Measurements from ENCODE around the gene AGBL4. TPM values are rescaled to one million over a fixed set of nuclear protein-coding genes. Genes with fewer than 3 reads are reported as not detected.
A peak's percentile ranks its signal among the peaks of the same experiment; 100 is the strongest.

Gene AGBL4
- total and polyA plus RNA-seq, 8 donors = 0.32 to 1.3 (median 0.87) TPM

- ATAC-seq (no peak), DNase-seq (no peak)
- no peaks in the 10 kb centered on the region for H3K27me3 ChIP-seq
- H3K9me3 ChIP-seq = no peaks in the 10 kb centered on the region
- intact Hi-C loops (cut with DNase I) = no loop called here
- H3K36me3 ChIP-seq = no peaks in the 10 kb centered on the region
- no peak overlapping the region for H3K4me3 ChIP-seq
- no peaks in the 10 kb centered on the region for H3K4me1 ChIP-seq
- no peak overlapping the region for H3K27ac ChIP-seq
- TF ChIP-seq, protein P1, sequence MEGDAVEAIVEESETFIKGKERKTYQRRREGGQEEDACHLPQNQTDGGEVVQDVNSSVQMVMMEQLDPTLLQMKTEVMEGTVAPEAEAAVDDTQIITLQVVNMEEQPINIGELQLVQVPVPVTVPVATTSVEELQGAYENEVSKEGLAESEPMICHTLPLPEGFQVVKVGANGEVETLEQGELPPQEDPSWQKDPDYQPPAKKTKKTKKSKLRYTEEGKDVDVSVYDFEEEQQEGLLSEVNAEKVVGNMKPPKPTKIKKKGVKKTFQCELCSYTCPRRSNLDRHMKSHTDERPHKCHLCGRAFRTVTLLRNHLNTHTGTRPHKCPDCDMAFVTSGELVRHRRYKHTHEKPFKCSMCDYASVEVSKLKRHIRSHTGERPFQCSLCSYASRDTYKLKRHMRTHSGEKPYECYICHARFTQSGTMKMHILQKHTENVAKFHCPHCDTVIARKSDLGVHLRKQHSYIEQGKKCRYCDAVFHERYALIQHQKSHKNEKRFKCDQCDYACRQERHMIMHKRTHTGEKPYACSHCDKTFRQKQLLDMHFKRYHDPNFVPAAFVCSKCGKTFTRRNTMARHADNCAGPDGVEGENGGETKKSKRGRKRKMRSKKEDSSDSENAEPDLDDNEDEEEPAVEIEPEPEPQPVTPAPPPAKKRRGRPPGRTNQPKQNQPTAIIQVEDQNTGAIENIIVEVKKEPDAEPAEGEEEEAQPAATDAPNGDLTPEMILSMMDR (IDR thresholded peaks at IDR 0.05) = no peak
Measured at GRCh38 chr1:48675251-48675650, 1348.5 kb downstream of the AGBL4 start.

GRCh38 chr1:48674641-48675040 lies 1349.1 kb downstream of the AGBL4 start:
- TF ChIP-seq, protein P1 (IDR thresholded peaks at IDR 0.05) = no peak
- Histone ChIP-seq H3K27ac (no peak overlapping the region), H3K4me1 (no peaks in the 10 kb centered on the region), H3K27me3 (no peaks in the 10 kb centered on the region), H3K9me3 (no peaks in the 10 kb centered on the region), H3K4me3 (no peak overlapping the region), H3K36me3 (no peaks in the 10 kb centered on the region)
- no peak for DNase-seq
- ATAC-seq = peak; percentile 26
- intact Hi-C loops (cut with DNase I) = no loop called here

GRCh38 chr1:48673332-48674105 lies 1350.2 kb downstream of the AGBL4 start:
- no peaks in the 10 kb centered on the region for H3K27me3 ChIP-seq
- ATAC-seq (no peak), DNase-seq (no peak)
- no peaks in the 10 kb centered on the region for H3K9me3 ChIP-seq
- intact Hi-C loops (cut with DNase I) = no loop called here
- TF ChIP-seq, protein P1 (IDR thresholded peaks at IDR 0.05) = no peak
- H3K27ac ChIP-seq = no peak overlapping the region
- no peaks in the 10 kb centered on the region for H3K4me1 ChIP-seq
- no peak overlapping the region for H3K4me3 ChIP-seq
- no peaks in the 10 kb centered on the region for H3K36me3 ChIP-seq

GRCh38 chr1:48671578-48671977 lies 1352.2 kb downstream of the AGBL4 start:
- TF ChIP-seq, protein P1 (IDR thresholded peaks at IDR 0.05) = no peak
- ATAC-seq = no peak
- DNase-seq = no peak
- intact Hi-C loops (cut with DNase I) = no loop called here
- no peaks in the 10 kb centered on the region for H3K36me3 ChIP-seq
- no peak overlapping the region for H3K4me3 ChIP-seq
- no peaks in the 10 kb centered on the region for H3K9me3 ChIP-seq
- no peaks in the 10 kb centered on the region for H3K4me1 ChIP-seq
- H3K27me3 ChIP-seq = no peaks in the 10 kb centered on the region
- no peak overlapping the region for H3K27ac ChIP-seq

- intact Hi-C loops (cut with DNase I) = no loop called here
- Histone ChIP-seq H3K27me3 (no peaks in the 10 kb centered on the region), H3K27ac (no peak overlapping the region), H3K4me3 (no peak overlapping the region), H3K36me3 (no peaks in the 10 kb centered on the region), H3K4me1 (no peaks in the 10 kb centered on the region), H3K9me3 (no peaks in the 10 kb centered on the region)
- DNase-seq = no peak
- TF ChIP-seq, protein P1 (IDR thresholded peaks at IDR 0.05) = no peak
- no peak for ATAC-seq
Measured at GRCh38 chr1:48670234-48671020, 1353.3 kb downstream of the AGBL4 start.
